ENCODE results near the gene CLK4. TPM values are rescaled to one million over a fixed set of nuclear protein-coding genes. Genes with fewer than 3 reads are reported as not detected.
A peak's percentile ranks its signal among the peaks of the same experiment; 100 is the strongest.

Gene CLK4
- total RNA-seq, 1 donor from 2014 or later, result 34.1 TPM

- DNase-seq (no peak), ATAC-seq (no peak)
- no peaks in the 10 kb centered on the region for H3K4me1 ChIP-seq
- intact Hi-C loops (cut with DNase I), result no loop called here
- no peaks in the 10 kb centered on the region for H3K36me3 ChIP-seq
- H3K9me3 ChIP-seq, result no peaks in the 10 kb centered on the region
- no peak overlapping the region for H3K4me3 ChIP-seq
- no peaks in the 10 kb centered on the region for H3K27me3 ChIP-seq (ENCODE audit: low read depth)
- TF ChIP-seq CTCF (IDR thresholded peaks at IDR 0.05), result no peak
- no peak overlapping the region for H3K27ac ChIP-seq
Observed at GRCh38 chr5:178649580-178649979, 22.7 kb upstream of the CLK4 start.

- TF ChIP-seq CTCF (IDR thresholded peaks at IDR 0.05), result no peak
- no peak overlapping the region for H3K4me3 ChIP-seq
- no peak for ATAC-seq
- H3K27me3 ChIP-seq (ENCODE audit: low read depth), result no peaks in the 10 kb centered on the region
- no peaks in the 10 kb centered on the region for H3K4me1 ChIP-seq
- no peak for DNase-seq
- H3K9me3 ChIP-seq, result no peaks in the 10 kb centered on the region
- intact Hi-C loops (cut with DNase I), result no loop called here
- no peaks in the 10 kb centered on the region for H3K36me3 ChIP-seq
- no peak overlapping the region for H3K27ac ChIP-seq
Observed at GRCh38 chr5:178644826-178645545, 18.1 kb upstream of the CLK4 start.

- ATAC-seq, result peak in 1 of 2 donors; percentile 35
- H3K27ac ChIP-seq, result no peak overlapping the region
- DNase-seq, result no peak
- intact Hi-C loops (cut with DNase I), result no loop called here
- no peak overlapping the region for H3K4me3 ChIP-seq
- no peaks in the 10 kb centered on the region for H3K27me3 ChIP-seq (ENCODE audit: low read depth)
- no peaks in the 10 kb centered on the region for H3K36me3 ChIP-seq
- no peaks in the 10 kb centered on the region for H3K9me3 ChIP-seq
- no peaks in the 10 kb centered on the region for H3K4me1 ChIP-seq
- no peak for TF ChIP-seq CTCF (IDR thresholded peaks at IDR 0.05)
Observed at GRCh38 chr5:178642351-178642909, 15.6 kb upstream of the CLK4 start.

- ATAC-seq (no peak), DNase-seq (no peak)
- Histone ChIP-seq H3K27ac (no peak overlapping the region), H3K9me3 (no peaks in the 10 kb centered on the region), H3K4me3 (no peak overlapping the region), H3K27me3 (ENCODE audit: low read depth) (no peaks in the 10 kb centered on the region), H3K36me3 (no peaks in the 10 kb centered on the region), H3K4me1 (no peaks in the 10 kb centered on the region)
- TF ChIP-seq CTCF (IDR thresholded peaks at IDR 0.05), result no peak
- intact Hi-C loops (cut with DNase I), result no loop called here
Observed at GRCh38 chr5:178641711-178642110, 14.9 kb upstream of the CLK4 start.

- no peak overlapping the region for H3K4me3 ChIP-seq
- intact Hi-C loops (cut with DNase I), result no loop called here
- no peak overlapping the region for H3K27ac ChIP-seq
- DNase-seq (no peak), ATAC-seq (no peak)
- H3K9me3 ChIP-seq, result no peaks in the 10 kb centered on the region
- no peaks in the 10 kb centered on the region for H3K27me3 ChIP-seq (ENCODE audit: low read depth)
- H3K36me3 ChIP-seq, result no peaks in the 10 kb centered on the region
- H3K4me1 ChIP-seq, result no peaks in the 10 kb centered on the region
- no peak for TF ChIP-seq CTCF (IDR thresholded peaks at IDR 0.05)
Observed at GRCh38 chr5:178640331-178641045, 13.6 kb upstream of the CLK4 start.

All from lower lobe of right lung (tissue), 2 donors.